NB4 (cell line): Measurements from ENCODE around the gene YAP1.

ENCODE experiments used
- MYC ChIP-seq: IDR thresholded peaks from 2 replicates; pipeline ENCODE4 v1.6.1; 2011; ENCODE audit warnings: low read depth, low read length
- POLR2A ChIP-seq: IDR thresholded peaks from 2 replicates; pipeline ENCODE4 v1.6.1; 2011; ENCODE audit warnings: mild to moderate bottlenecking; ENCODE audit not compliant: insufficient read length; ENCODE audit errors: extremely low read depth
- TF ChIP-seq, protein P1 (sequence below): IDR thresholded peaks from one replicate; pipeline ENCODE4 v1.5.1; 2012; ENCODE audit warnings: low read depth, low read length
- TF ChIP-seq, protein P2 (sequence below): IDR thresholded peaks from 2 replicates; pipeline ENCODE4 v1.6.1; 2011; ENCODE audit warnings: low read depth, low read length

DNA sequence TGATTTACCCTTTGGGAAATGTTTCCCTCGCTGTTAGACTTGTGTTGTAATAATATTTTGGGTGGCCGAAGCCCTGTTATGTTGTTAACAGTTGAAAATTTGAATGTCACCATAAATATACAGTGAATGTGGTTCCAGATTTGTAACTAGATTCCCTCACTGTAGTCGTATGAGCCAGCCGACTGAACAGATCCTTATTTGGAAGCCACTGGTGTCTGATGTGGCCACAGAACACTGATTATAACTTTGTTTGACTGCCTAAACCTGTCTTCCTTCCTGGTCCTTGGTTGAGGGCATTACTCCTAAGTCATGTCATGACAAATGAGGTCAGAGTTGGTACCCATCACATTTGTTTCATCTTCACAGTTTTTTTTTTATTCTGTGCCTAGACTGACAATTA is 45.4 kb downstream of the YAP1 start:
- TF ChIP-seq, protein P1, sequence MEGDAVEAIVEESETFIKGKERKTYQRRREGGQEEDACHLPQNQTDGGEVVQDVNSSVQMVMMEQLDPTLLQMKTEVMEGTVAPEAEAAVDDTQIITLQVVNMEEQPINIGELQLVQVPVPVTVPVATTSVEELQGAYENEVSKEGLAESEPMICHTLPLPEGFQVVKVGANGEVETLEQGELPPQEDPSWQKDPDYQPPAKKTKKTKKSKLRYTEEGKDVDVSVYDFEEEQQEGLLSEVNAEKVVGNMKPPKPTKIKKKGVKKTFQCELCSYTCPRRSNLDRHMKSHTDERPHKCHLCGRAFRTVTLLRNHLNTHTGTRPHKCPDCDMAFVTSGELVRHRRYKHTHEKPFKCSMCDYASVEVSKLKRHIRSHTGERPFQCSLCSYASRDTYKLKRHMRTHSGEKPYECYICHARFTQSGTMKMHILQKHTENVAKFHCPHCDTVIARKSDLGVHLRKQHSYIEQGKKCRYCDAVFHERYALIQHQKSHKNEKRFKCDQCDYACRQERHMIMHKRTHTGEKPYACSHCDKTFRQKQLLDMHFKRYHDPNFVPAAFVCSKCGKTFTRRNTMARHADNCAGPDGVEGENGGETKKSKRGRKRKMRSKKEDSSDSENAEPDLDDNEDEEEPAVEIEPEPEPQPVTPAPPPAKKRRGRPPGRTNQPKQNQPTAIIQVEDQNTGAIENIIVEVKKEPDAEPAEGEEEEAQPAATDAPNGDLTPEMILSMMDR, result no peak
- TF ChIP-seq, protein P2, sequence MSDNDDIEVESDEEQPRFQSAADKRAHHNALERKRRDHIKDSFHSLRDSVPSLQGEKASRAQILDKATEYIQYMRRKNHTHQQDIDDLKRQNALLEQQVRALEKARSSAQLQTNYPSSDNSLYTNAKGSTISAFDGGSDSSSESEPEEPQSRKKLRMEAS, result no peak
- TF ChIP-seq POLR2A (no peak), MYC (no peak)
